ENCODE data around the gene KSR1.

DNA sequence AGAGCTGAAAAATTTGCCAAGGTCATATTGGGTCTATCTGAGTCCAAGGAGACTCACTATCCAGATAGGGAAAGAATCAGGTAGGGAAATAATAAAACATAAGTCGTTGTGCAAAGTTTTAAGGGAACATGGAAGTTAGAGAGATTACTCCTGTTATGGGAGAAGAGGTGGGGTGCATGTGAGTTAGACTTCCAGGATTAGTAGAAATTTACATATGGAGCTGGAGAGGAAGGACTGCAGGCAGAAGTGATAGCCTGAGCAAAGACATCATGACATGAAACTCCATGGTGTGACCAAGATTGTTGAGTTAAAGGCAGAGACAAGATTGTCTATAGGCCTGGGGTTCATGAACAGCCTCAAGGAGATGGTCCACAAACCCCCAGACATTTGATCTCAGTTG, 5.8 kb upstream of the KSR1 start:
- TF ChIP-seq, protein P1, sequence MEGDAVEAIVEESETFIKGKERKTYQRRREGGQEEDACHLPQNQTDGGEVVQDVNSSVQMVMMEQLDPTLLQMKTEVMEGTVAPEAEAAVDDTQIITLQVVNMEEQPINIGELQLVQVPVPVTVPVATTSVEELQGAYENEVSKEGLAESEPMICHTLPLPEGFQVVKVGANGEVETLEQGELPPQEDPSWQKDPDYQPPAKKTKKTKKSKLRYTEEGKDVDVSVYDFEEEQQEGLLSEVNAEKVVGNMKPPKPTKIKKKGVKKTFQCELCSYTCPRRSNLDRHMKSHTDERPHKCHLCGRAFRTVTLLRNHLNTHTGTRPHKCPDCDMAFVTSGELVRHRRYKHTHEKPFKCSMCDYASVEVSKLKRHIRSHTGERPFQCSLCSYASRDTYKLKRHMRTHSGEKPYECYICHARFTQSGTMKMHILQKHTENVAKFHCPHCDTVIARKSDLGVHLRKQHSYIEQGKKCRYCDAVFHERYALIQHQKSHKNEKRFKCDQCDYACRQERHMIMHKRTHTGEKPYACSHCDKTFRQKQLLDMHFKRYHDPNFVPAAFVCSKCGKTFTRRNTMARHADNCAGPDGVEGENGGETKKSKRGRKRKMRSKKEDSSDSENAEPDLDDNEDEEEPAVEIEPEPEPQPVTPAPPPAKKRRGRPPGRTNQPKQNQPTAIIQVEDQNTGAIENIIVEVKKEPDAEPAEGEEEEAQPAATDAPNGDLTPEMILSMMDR (IDR thresholded peaks at IDR 0.05) = no peak
- TF ChIP-seq POLR2A (IDR thresholded peaks at IDR 0.05) = no peak

All from testis (tissue), 2 donors.